SH-SY5Y (cell line): ENCODE data around the gene SIL1.

Experiments used
- GATA2 ChIP-seq: IDR thresholded peaks from 2 replicates; pipeline ENCODE4 v1.6.1; 2011; ENCODE audit warnings: mild to moderate bottlenecking, low read depth, low read length
- GATA3 ChIP-seq: IDR thresholded peaks from 2 replicates; pipeline ENCODE4 v1.6.1; 2011; ENCODE audit warnings: low read depth, mild to moderate bottlenecking, low read length, moderate library complexity

DNA sequence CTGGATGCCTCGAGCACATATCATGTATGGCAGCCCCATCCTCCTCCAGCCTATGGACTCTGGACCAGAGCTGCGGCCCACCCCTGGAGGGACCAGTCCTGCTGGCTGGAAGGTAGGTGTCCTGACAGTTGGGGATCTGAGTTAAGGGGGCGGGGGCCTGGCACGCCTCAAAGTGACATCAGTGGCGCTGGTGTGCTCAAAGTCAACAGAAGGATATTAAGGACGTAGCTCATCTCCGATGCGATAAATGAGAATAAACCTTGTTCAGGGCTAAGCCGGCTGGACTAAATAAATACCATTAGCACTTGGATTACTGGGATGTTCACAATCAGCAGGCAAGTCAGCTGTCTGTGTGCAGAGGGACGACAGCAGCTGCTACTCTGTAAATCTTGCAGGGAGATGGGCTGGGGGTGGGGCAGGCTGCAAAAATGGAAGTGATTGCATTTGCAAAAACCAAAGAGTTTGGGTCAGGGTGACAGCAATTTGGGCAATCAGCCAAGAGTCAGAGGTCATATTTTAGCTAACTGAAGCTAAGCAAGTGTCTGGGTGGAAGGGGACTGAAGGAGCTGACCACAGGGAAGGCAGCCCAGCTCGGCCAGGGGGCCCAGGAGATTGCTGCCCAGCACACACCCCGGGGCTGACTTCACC lies 243.0 kb downstream of the SIL1 start:
- no peak for TF ChIP-seq GATA3
- TF ChIP-seq GATA2: no peak
